IMR-90 (cell line): Measurements from ENCODE around the gene IER5. TPM values are rescaled to one million over a fixed set of nuclear protein-coding genes. Genes with fewer than 3 reads are reported as not detected.
A peak's percentile ranks its signal among the peaks of the same experiment; 100 is the strongest.

Source experiments
- ATAC-seq: fragments of 200-7000 bp; cut with Tn5 transposase; 2 replicates; pipeline ENCODE4 v1.9.1; 2020; ENCODE audit warnings: low read depth, mild to moderate bottlenecking, moderate library complexity
- BruUV-seq: library from RNA; stranded (reverse); fragments of 400-500 nt; replicated peaks from 2 replicates; lab custom pipeline; 2021; lab: Mats Ljungman, UMichigan
- CTCF ChIA-PET: fragments of 300-600 bp; formaldehyde crosslinking; extraction: SDS; loops from one replicate; lab custom pipeline; 2021; ENCODE audit warnings: antibody characterized with exemption; lab: Yijun Ruan, JAX
- POLR2A ChIA-PET: fragments of 300-600 bp; sonication (Branson Sonifier 250); formaldehyde crosslinking; loops from one replicate; lab custom pipeline; 2022; ENCODE audit warnings: antibody characterized with exemption; ENCODE audit not compliant: unreplicated experiment; lab: Charles Lee
- DNase-seq: peaks from one replicate; pipeline ENCODE4 v3.0.0; 2013
- H2AFZ ChIP-seq: replicated peaks from 2 replicates; pipeline ENCODE3; 2013; ENCODE audit warnings: low read length, mild to moderate bottlenecking; ENCODE audit not compliant: poor library complexity
- H2AK5ac ChIP-seq: 2 replicates; pipeline ENCODE4 v1.6.1; 2013; ENCODE audit warnings: low read depth, low read length, inconsistent platforms
- H2AK9ac ChIP-seq: replicated peaks from 2 replicates; pipeline ENCODE3; 2013; ENCODE audit warnings: mild to moderate bottlenecking, low read depth, low read length, moderate library complexity; ENCODE audit not compliant: poor library complexity
- H2BK120ac ChIP-seq: 2 replicates; pipeline ENCODE4 v1.6.1; 2013; ENCODE audit warnings: low read depth, low read length, inconsistent platforms
- H2BK15ac ChIP-seq: 3 replicates; pipeline ENCODE4 v1.6.1; 2013; ENCODE audit warnings: low read depth, low read length, inconsistent platforms
- H2BK20ac ChIP-seq: 2 replicates; pipeline ENCODE4 v1.6.1; 2013; ENCODE audit warnings: low read depth, mild to moderate bottlenecking, inconsistent platforms, low read length, moderate library complexity
- H2BK5ac ChIP-seq: 2 replicates; pipeline ENCODE4 v1.6.1; 2013; ENCODE audit warnings: mild to moderate bottlenecking, low read depth, low read length, inconsistent platforms; ENCODE audit not compliant: poor library complexity, severe bottlenecking
- H3K14ac ChIP-seq: replicated peaks from 2 replicates; pipeline ENCODE4 v1.6.1; 2013; ENCODE audit warnings: low read depth, low read length, inconsistent platforms
- H3K18ac ChIP-seq: 2 replicates; pipeline ENCODE4 v1.6.1; 2013; ENCODE audit warnings: low read depth, low read length, control low read depth
- H3K23ac ChIP-seq: 2 replicates; pipeline ENCODE4 v1.6.1; 2013; ENCODE audit warnings: low read depth, low read length, inconsistent platforms
- H3K27ac ChIP-seq: 2 replicates; pipeline ENCODE4 v1.5.1; 2013; ENCODE audit warnings: mild to moderate bottlenecking, control low read depth, low read length; ENCODE audit not compliant: insufficient read depth
- H3K27me3 ChIP-seq: 2 replicates; pipeline ENCODE4 v1.6.1; 2013; ENCODE audit warnings: low read length; ENCODE audit not compliant: control insufficient read depth, insufficient read depth
- H3K36me3 ChIP-seq: 2 replicates; pipeline ENCODE4 v1.6.1; 2013; ENCODE audit warnings: low read length, mixed read lengths; ENCODE audit not compliant: control insufficient read depth, insufficient read depth
- H3K4ac ChIP-seq: 2 replicates; pipeline ENCODE4 v1.6.1; 2013; ENCODE audit warnings: low read depth, low read length, inconsistent platforms
- H3K4me1 ChIP-seq: 2 replicates; pipeline ENCODE4 v1.6.1; 2013; ENCODE audit warnings: low read length, mixed read lengths; ENCODE audit not compliant: control insufficient read depth, insufficient read depth
- H3K4me2 ChIP-seq: 2 replicates; pipeline ENCODE4 v1.6.1; 2013; ENCODE audit warnings: low read depth, mild to moderate bottlenecking, control low read depth, low read length, moderate library complexity
- H3K4me3 ChIP-seq: 2 replicates; pipeline ENCODE4 v1.5.1; 2013; ENCODE audit warnings: low read depth, mild to moderate bottlenecking, control low read depth, low read length, moderate library complexity; ENCODE audit not compliant: insufficient read depth
- H3K56ac ChIP-seq: 2 replicates; pipeline ENCODE4 v1.6.1; 2013; ENCODE audit warnings: low read length, inconsistent platforms; ENCODE audit not compliant: insufficient read depth; ENCODE audit errors: extremely low read depth
- H3K79me1 ChIP-seq, 2 experiments: 2 replicates each; pipeline ENCODE4 v1.6.1; 2013; ENCODE audit warnings: low read length in 2 of 2, inconsistent platforms in 1 of 2, low read depth in 1 of 2
- H3K9ac ChIP-seq: 2 replicates; pipeline ENCODE4 v1.6.1; 2013; ENCODE audit warnings: low read depth, low read length, control low read depth
- H3K9me1 ChIP-seq: 2 replicates; pipeline ENCODE4 v1.6.1; 2013; ENCODE audit warnings: low read length, inconsistent platforms; ENCODE audit not compliant: insufficient read depth
- H3K9me3 ChIP-seq: 2 replicates; pipeline ENCODE4 v1.6.1; 2013; ENCODE audit warnings: low read length; ENCODE audit not compliant: control insufficient read depth, insufficient read depth
- H4K20me1 ChIP-seq: 2 replicates; pipeline ENCODE4 v1.6.1; 2013; ENCODE audit warnings: low read length, inconsistent platforms; ENCODE audit not compliant: insufficient read depth
- H4K5ac ChIP-seq: 2 replicates; pipeline ENCODE4 v1.6.1; 2013; ENCODE audit warnings: mild to moderate bottlenecking, low read depth, low read length, control low read depth
- H4K8ac ChIP-seq, 2 experiments: 2 replicates each; pipeline ENCODE4 v1.6.1; 2013; ENCODE audit warnings: low read depth in 2 of 2, low read length in 2 of 2, control low read depth in 1 of 2, inconsistent platforms in 1 of 2
- H4K91ac ChIP-seq: 2 replicates; pipeline ENCODE4 v1.6.1; 2013; ENCODE audit warnings: low read depth, low read length, inconsistent platforms; ENCODE audit not compliant: insufficient read depth
- BHLHE40 ChIP-seq: fragments of 150-350 bp; IDR thresholded peaks from 2 replicates; pipeline ENCODE4 v1.6.1; 2016; ENCODE audit warnings: mild to moderate bottlenecking, low read depth, low read length
- CTCF ChIP-seq: conservative IDR thresholded peaks from 2 replicates; pipeline ENCODE4 v1.5.1; 2012; ENCODE audit warnings: mild to moderate bottlenecking, low read depth, low read length, improper control_type of control experiment
- NFE2L2 ChIP-seq: fragments of 150-350 bp; IDR thresholded peaks from 2 replicates; pipeline ENCODE4 v1.6.1; 2016; ENCODE audit warnings: low read depth, mild to moderate bottlenecking, low read length
- USF2 ChIP-seq: fragments of 150-350 bp; IDR thresholded peaks from 2 replicates; pipeline ENCODE4 v1.6.1; 2017; ENCODE audit warnings: mild to moderate bottlenecking, antibody characterized with exemption, low read length, low read depth
- WGBS, 2 experiments: methylation state at CpG; one replicate each; pipeline versions ENCODE4 v1.1.5 to v1.1.7; 2013; ENCODE audit warnings: missing lambda C conversion rate in 2 of 2; ENCODE audit not compliant: insufficient read length in 1 of 2; ENCODE audit errors: extremely low coverage in 2 of 2; 5-methylcytosine and 5-hydroxymethylcytosine counted together
- dilution Hi-C: fragments of 300-500 bp; cut with HindIII; formaldehyde crosslinking; loops from one replicate; pipeline ENCODE4 v1.14.3; 2018; ENCODE audit warnings: low sequenced_read_pairs; ENCODE audit not compliant: unreplicated experiment
- in situ Hi-C: fragments of 300-500 bp; cut with MboI; formaldehyde crosslinking; loops from 3 replicates; pipeline ENCODE4 v1.14.3; 2019; ENCODE audit warnings: low sequenced_read_pairs, inconsistent platforms, mixed read lengths
- intact Hi-C: fragments of 100-400 bp; cut with micrococcal nuclease; formaldehyde crosslinking; loops from 2 replicates; pipeline ENCODE4 v1.10.0; 2022
- polyA plus RNA-seq, 3 experiments: library from polyadenylated mRNA; depleted of rRNA; stranded (reverse); fragments of >200 nt; gene quantifications; 2 replicates each; pipeline ENCODE4 v1.2.3, GENCODE V29; 2012; ENCODE audit warnings: low replicate concordance in 1 of 3
- total RNA-seq: library from RNA; depleted of rRNA; stranded (reverse); fragments of >200 nt; gene quantifications from 2 replicates; pipeline ENCODE4 v1.2.3, GENCODE V29; 2012

The IER5 gene
- total and polyA plus RNA-seq, 2 of the 4 experiments (the other 2 are of a cell fraction), result 15.8 to 27.1 TPM

DNA sequence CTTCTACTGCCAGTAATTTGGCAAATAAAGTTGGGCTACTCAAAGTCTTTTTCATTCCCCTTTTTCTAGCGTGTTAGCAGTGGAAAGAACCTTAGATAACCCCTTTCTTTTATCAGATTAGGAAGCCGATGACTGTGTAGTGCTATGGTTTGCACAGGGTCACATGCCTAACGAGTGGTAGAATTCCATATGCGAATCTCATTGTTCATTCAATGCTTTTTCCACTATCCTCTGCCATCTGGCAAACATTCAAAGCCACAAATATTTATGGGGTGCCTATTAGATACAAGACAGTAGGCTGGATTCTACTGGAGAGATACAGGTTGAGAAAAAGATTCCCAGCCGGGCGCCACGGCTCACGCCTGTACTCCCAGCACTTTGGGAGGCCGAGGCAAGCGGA, 14.9 kb upstream of the IER5 start:
- H2AK9ac ChIP-seq, result no peak overlapping the region
- intact Hi-C loops, result no loop called here
- BruUV-seq, result no TSS peak
- H3K27me3 ChIP-seq, result no peaks in the 10 kb centered on the region
- peak; percentile 89 for DNase-seq
- TF ChIP-seq BHLHE40 (peak; percentile 58), CTCF (no peak), USF2 (peak; percentile 74), NFE2L2 (no peak)
- peak; percentile 55 for ATAC-seq
- H3K18ac ChIP-seq, result no peak overlapping the region; the same call in 1 of the 2 replicates
- no peak overlapping the region; the same call in 1 of the 2 replicates for H3K4ac ChIP-seq
- no peaks in the 10 kb centered on the region for H3K36me3 ChIP-seq
- H4K8ac ChIP-seq, result no peak overlapping the region; a peak in 1 of 4 replicates
- H3K79me1 ChIP-seq, result peaks cover 0 to 7% of the 10 kb centered on the region in 2 experiments; a peak in 2 of 4 replicates
- no peak overlapping the region for H2BK120ac ChIP-seq
- H3K4me3 ChIP-seq, result no peak overlapping the region
- H3K9me3 ChIP-seq, result no peaks in the 10 kb centered on the region
- H4K5ac ChIP-seq, result 0 out of 2 replicates have a peak overlapping the region, but pooled peaks have one; percentile 50
- POLR2A ChIA-PET, result no interaction called here
- H3K4me2 ChIP-seq, result no peak overlapping the region
- in situ Hi-C loops, result no loop called here
- H2BK20ac ChIP-seq, result peak overlapping the region; percentile 35; the same call in 1 of the 2 replicates
- no peak overlapping the region for H3K9ac ChIP-seq
- WGBS, 2 experiments, result no CpG with 5 or more reads among the region's 10 CpGs
- no peaks in the 10 kb centered on the region for H4K20me1 ChIP-seq
- peak overlapping the region; percentile 41; the same call in 1 of the 2 replicates for H3K14ac ChIP-seq
- H2AFZ ChIP-seq, result no peak overlapping the region
- no peak overlapping the region for H2AK5ac ChIP-seq
- peaks cover 12% of the 10 kb centered on the region for H3K4me1 ChIP-seq
- H3K23ac ChIP-seq, result no peak overlapping the region
- H3K27ac ChIP-seq, result no peak overlapping the region
- no peak overlapping the region for H4K91ac ChIP-seq
- H2BK15ac ChIP-seq, result no peak overlapping the region
- CTCF ChIA-PET, result no interaction called here
- dilution Hi-C loops, result no loop called here
- H3K9me1 ChIP-seq, result peaks cover 10% of the 10 kb centered on the region
- no peak overlapping the region for H3K56ac ChIP-seq
- H2BK5ac ChIP-seq, result no peak overlapping the region
